Inferior parietal cortex (tissue), 1 donor: ENCODE data around the gene YWHAQ.
"Not testable (repeated sequence)": the region's sequence is repeated elsewhere in the genome, so short reads cannot be mapped to it uniquely, and the experiment has no call there.

Experiments
- DNase-seq: peaks from one replicate; pipeline ENCODE4 v3.0.0-alpha.2; 2016; ENCODE audit errors: extremely low spot score

The YWHAQ gene

DNA sequence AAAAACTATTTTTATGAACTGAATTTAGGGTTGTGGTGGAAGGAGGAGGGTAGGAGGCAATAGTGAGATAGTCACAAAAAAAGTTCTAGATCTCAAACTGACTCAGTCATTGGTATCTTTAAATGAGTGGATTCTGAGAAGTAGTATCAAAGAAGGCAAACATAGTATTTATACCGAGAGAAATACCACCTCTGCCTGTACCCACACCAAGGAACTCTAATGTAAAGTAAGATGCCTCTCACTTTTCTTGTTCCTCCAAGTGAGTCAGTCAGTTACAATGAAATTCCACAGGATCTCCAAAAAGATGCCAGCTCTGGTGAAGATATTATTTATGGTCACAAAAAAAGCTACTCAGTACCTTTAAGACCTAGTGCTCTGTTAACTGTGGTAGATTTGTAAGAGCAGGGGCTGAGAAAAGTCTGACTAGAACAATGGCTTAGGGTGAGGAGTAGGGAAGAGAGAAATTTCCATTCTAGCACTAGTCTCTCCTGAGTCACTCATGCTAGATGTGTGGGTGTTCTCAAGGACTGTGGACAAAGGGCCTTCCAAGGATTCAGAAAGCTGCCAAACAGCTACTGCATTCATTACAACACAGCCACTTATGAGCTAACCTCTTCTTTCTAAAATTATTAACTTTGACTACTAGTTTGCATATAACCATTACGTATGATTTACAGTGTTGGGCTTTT, 36.3 kb downstream of the YWHAQ start:
- peak; percentile 37 for DNase-seq

DNA sequence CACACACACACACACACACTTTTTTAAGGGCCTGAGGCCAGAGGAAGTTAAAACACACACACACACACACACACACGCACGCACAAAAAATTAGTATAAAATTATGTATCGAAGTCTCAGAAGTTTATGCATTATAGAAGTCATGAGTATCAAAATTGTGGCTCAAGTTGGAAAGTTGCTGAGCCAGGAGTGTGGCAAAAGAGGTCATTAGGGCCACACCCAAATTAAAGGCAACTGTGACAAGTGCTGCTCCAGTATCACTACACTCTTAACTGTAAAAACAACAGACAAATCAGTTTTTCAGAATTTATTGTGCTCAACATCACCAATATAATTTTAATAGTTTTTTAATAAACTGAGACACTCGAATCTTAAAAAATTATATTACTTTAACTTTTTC, 36.9 kb downstream of the YWHAQ start:
- no peak for DNase-seq

GRCh38 chr2:9592699-9593098, 38.1 kb downstream of the YWHAQ start:
- no peak for DNase-seq

GRCh38 chr2:9590641-9591040, 40.2 kb downstream of the YWHAQ start:
- no peak for DNase-seq

- no peak for DNase-seq
These were observed 44.3 kb downstream of the YWHAQ start for GRCh38 chr2:9586465-9586864.

- no peak for DNase-seq
These were observed 45.3 kb downstream of the YWHAQ start for GRCh38 chr2:9585486-9585885.

DNA sequence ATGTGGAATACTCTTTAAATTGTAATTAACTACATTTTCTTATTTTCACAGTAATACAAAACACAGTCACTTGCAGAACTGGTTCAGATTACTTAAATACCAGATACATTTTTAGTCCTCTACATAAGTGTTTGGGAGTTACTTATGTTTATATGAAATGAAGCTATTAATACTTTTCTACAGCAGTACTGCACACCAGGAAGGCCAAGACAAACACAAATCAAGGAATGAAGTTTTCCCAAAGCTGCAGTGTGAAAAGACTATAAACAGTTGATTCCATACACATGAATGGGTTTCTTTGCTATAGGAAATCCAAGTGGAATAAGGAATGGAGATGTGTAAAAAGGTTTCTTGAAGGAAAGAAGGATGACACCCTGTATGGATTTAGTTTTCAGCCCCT, 45.9 kb downstream of the YWHAQ start:
- DNase-seq = not testable (repeated sequence)

- no peak for DNase-seq
These were observed 48.2 kb downstream of the YWHAQ start for GRCh38 chr2:9582624-9583023.

GRCh38 chr2:9578467-9579235, 52.1 kb downstream of the YWHAQ start:
- DNase-seq = no peak

GRCh38 chr2:9574331-9574730, 56.5 kb downstream of the YWHAQ start:
- no peak for DNase-seq

DNA sequence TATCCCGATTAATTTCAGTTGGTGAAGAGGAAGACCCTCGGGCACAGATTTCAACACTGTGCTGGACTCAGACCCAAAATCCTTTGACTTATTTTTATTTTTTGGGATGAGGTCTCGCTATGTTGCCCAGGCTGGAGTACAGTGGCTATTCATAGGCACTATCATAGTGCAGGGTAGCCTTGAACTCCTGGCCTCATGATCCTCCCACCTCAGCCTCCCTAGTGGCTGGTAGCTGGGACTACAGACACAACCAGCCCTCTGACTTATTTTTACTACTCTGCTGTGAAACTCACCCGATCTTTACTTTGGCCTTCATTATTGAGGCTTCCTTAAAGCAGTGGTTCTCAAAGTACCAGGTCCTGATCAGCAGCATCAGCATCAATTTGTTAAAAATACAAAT, 57.0 kb downstream of the YWHAQ start:
- DNase-seq = no peak

DNA sequence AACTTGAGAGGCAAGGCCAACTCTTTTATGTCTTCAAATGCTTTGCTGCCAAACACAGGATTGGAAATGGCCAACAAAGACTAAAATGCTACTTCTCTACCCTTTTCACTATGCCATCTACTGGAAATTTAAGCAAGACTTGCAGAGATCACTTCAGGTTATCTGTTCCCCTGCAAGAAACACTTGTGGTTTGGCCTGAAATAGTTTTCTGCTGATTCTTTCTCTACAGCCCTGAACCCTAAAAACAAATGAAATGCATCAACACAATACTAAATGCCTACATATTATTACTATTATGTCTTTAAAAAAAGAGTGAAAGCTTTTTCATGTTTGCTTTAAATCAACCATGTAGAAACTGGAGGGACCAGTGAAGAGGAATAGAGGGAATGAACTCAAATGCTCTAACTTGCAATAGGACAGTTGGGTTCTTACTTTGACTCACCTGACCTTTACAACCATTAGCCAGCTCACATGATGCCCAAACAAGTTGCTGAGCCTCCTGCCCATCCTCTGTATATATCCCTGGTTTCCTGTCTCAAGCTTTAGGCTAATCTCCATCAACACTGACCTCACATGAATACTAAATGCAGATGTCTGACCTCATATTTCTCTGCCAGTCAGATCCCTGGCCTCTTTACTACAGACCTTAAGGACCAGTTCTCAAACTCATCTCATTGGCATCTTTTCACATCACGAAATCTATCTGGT, 57.6 kb downstream of the YWHAQ start:
- DNase-seq = no peak

- DNase-seq = no peak
These were observed 60.4 kb downstream of the YWHAQ start for GRCh38 chr2:9570182-9571060.

GRCh38 chr2:9565436-9566153, 65.2 kb downstream of the YWHAQ start:
- DNase-seq = no peak

- DNase-seq = no peak
These were observed 70.2 kb downstream of the YWHAQ start for GRCh38 chr2:9560628-9561027.

DNA sequence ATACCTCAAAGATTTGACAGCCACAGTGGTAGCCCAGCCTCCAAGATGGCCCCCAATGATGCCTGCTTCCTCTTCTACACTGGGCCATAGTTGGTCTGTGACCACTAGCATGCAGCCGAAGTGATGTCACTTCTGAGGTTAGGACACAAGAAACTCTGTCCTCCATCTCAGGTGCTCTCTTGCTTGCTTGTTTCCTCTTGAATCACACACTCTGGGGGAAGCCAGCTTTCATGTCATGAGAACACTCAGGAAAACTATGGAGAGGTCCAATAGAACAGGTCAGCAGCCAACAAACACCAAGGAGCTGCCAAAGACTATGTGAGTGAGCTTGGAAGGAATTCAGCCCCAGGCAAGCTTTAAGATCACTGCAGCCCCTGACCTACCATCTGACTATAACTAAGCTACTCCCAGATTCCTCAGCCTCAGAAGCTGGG, 71.8 kb downstream of the YWHAQ start:
- no peak for DNase-seq

DNA sequence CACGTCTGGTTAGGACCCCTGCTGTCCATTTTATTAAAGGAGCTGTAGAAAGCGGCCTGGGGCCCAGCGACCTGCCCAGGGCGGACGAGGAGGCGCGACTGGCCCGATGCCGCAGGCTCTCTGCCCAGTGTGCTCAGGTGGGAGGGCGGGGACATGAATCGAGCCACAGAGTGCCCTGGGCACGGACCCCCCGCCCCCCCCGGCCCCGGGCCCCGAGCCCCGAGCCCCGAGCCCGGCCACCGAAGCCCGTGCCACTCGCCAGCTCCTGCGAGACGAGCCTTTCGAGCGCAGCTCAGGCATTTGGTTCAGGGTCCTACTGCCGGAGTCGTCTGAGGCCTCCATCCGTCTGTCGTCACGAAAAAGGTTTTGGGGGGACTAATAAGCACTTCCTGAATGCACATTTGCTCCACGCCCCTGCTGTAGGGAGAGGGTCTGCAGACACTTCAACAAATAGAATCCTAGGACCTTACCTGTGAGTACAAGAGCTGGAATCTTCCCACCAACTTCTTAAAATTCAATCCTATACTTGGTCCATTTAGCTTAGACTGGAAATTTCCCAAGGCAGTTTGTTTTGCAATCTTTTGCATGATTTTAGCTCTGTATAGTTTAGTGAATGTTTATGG, 74.6 kb downstream of the YWHAQ start:
- DNase-seq = peak; percentile 42

GRCh38 chr2:9555297-9556120, 75.3 kb downstream of the YWHAQ start, which contains the start of gene ADAM17:
ADAM17 (minus strand) TSS chr2:9555830; CDS start chr2:9555605, 225 bp downstream.
- peak; percentile 91 for DNase-seq

DNA sequence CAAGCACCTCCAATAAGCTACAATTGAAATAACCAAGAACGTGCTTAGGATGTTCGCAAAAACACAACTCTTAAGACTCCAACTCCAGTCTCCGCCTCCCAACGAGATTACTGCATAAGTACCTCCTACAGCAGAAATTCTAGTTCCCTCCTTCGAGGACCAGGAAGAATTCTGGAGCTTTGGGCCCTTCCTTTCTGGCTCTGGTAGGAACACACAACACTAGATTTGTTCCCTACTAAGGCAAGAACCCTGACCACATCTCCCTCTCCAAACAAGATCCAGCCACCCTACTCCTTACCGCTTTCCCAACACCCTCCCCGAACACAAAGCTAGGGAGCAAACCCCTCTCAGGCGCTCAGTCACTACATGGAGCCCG, 75.9 kb downstream of the YWHAQ start:
- DNase-seq = peak; percentile 39
